AG04450 (cell line): Measurements from ENCODE around the gene CSTPP1. TPM values are rescaled to one million over a fixed set of nuclear protein-coding genes. Genes with fewer than 3 reads are reported as not detected.

ENCODE experiments used
- CTCF ChIA-PET: fragments of 300-600, 350-600 bp; formaldehyde crosslinking; extraction: SDS; loops from one replicate; lab custom pipeline; 2022; ENCODE audit warnings: antibody characterized with exemption, inconsistent platforms; lab: Charles Lee
- POLR2A ChIA-PET: fragments of 350-600 bp; formaldehyde crosslinking; extraction: SDS; loops from one replicate; lab custom pipeline; 2021; ENCODE audit warnings: antibody characterized with exemption, inconsistent platforms; lab: Yijun Ruan, JAX
- DNase-seq: peaks from one replicate; pipeline ENCODE4 v3.0.0-alpha.2; 2011; ENCODE audit warnings: low read depth, low spot score
- H3K27ac ChIP-seq: one replicate; pipeline ENCODE4 v1.5.1; 2012; ENCODE audit warnings: low read depth, low read length, control low read depth
- H3K27me3 ChIP-seq: one replicate; pipeline ENCODE4 v1.6.0; 2012; ENCODE audit warnings: low read length; ENCODE audit not compliant: control insufficient read depth, insufficient read depth
- H3K4me3 ChIP-seq: 2 replicates; pipeline ENCODE4 v1.5.1; 2011; ENCODE audit warnings: mild to moderate bottlenecking, low read depth, low read length, control low read depth
- H3K9me3 ChIP-seq: 2 replicates; pipeline ENCODE4 v1.5.1; 2012; ENCODE audit warnings: low read length; ENCODE audit not compliant: control insufficient read depth, insufficient read depth
- CTCF ChIP-seq: IDR thresholded peaks from 2 replicates; pipeline ENCODE4 v1.5.1; 2011; ENCODE audit warnings: low read depth, low read length, control low read depth, inconsistent platforms
- polyA minus RNA-seq: library from RNA; depleted of rRNA, polyadenylated mRNA; stranded (reverse); fragments of >200 nt; gene quantifications from 2 replicates; pipeline ENCODE4 v1.2.3, GENCODE V29; 2011; rRNA and poly(A)+ RNA removed
- polyA plus RNA-seq: library from polyadenylated mRNA; depleted of rRNA; stranded (reverse); fragments of >200 nt; gene quantifications from 2 replicates; pipeline ENCODE4 v1.2.3, GENCODE V29; 2011; rRNA removed

Gene CSTPP1
- 30.2 and 38.7 TPM in 2 replicates for polyA plus RNA-seq
- polyA minus RNA-seq = 38.3 and 42.4 TPM in 2 replicates

GRCh38 chr11:46936138-46937110 lies at the start of gene CSTPP1:
CSTPP1 (plus strand) TSS chr11:46936761; CDS start chr11:46936806, 45 bp downstream.
- ChIA-PET CTCF (interaction anchor here (0.7 to 1.4 kb wide), 5 partner anchors 20 to 437 kb away, joined by 3 to 9 read pairs (median 4); no protein-coding TSS in a partner anchor), POLR2A (interaction anchor here (0.7 to 1.1 kb wide), 4 partner anchors 16 to 217 kb away, joined by 3 to 4 read pairs (median 3); no protein-coding TSS in a partner anchor)
- H3K27me3 ChIP-seq = no peaks in the 10 kb centered on the region
- H3K9me3 ChIP-seq = no peaks in the 10 kb centered on the region
- TF ChIP-seq CTCF = no peak
- peak; percentile 86 for DNase-seq
- peak within 1 kb of the TSS; percentile 83 for H3K4me3 ChIP-seq
- H3K27ac ChIP-seq = no peak within 1 kb of the TSS

GRCh38 chr11:46888636-46889035 lies 47.9 kb upstream of the CSTPP1 start:
- H3K9me3 ChIP-seq = no peaks in the 10 kb centered on the region
- no peak for DNase-seq
- CTCF ChIA-PET = interaction anchor here (0.7 to 2.7 kb wide), 4 partner anchors 259 to 274 kb away, joined by 3 to 16 read pairs (median 9); no protein-coding TSS in a partner anchor
- no peak for TF ChIP-seq CTCF
- H3K27ac ChIP-seq = no peak overlapping the region
- H3K27me3 ChIP-seq = no peaks in the 10 kb centered on the region
- no peak overlapping the region for H3K4me3 ChIP-seq
- POLR2A ChIA-PET = no interaction called here

GRCh38 chr11:46889251-46889650 lies 47.3 kb upstream of the CSTPP1 start:
- DNase-seq = no peak
- no peak for TF ChIP-seq CTCF
- Histone ChIP-seq H3K4me3 (no peak overlapping the region), H3K27ac (no peak overlapping the region), H3K9me3 (no peaks in the 10 kb centered on the region), H3K27me3 (no peaks in the 10 kb centered on the region)
- ChIA-PET CTCF (interaction anchor here (0.7 to 2.7 kb wide), 4 partner anchors 258 to 274 kb away, joined by 3 to 16 read pairs (median 9); no protein-coding TSS in a partner anchor), POLR2A (no interaction called here)

GRCh38 chr11:46889689-46890475 lies 46.7 kb upstream of the CSTPP1 start:
- peak; percentile 90 for TF ChIP-seq CTCF
- DNase-seq = peak; percentile 39
- Histone ChIP-seq H3K27ac (no peak overlapping the region), H3K27me3 (no peaks in the 10 kb centered on the region), H3K4me3 (no peak overlapping the region), H3K9me3 (no peaks in the 10 kb centered on the region)
- CTCF ChIA-PET = interaction anchor here (0.5 to 7.4 kb wide), 6 partner anchors 16 to 273 kb away, joined by 3 to 73 read pairs (median 4); no protein-coding TSS in a partner anchor
- POLR2A ChIA-PET = no interaction called here
